HG02571 (cell line): ENCODE results near the gene DNAJC27.

Experiments used
- ATAC-seq: cut with Tn5 transposase; IDR thresholded peaks from one replicate; pipeline ENCODE4 v1.9.1; 2021; ENCODE audit warnings: mild to moderate bottlenecking, moderate library complexity; ENCODE audit not compliant: unreplicated experiment

Gene DNAJC27

DNA sequence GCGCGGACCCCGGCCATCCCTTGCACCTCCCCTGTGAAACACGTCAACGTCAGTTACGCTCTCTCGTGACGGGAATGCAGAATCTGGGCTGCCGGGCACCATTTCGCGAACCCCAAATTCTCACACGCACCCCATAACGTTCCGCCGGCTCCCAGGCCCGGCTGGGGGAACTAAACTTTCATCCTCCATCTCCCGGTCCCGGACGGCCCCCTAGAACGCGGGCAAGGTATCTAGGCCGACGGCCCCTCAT, 544 bp downstream of the DNAJC27 start:
- ATAC-seq = no peak

DNA sequence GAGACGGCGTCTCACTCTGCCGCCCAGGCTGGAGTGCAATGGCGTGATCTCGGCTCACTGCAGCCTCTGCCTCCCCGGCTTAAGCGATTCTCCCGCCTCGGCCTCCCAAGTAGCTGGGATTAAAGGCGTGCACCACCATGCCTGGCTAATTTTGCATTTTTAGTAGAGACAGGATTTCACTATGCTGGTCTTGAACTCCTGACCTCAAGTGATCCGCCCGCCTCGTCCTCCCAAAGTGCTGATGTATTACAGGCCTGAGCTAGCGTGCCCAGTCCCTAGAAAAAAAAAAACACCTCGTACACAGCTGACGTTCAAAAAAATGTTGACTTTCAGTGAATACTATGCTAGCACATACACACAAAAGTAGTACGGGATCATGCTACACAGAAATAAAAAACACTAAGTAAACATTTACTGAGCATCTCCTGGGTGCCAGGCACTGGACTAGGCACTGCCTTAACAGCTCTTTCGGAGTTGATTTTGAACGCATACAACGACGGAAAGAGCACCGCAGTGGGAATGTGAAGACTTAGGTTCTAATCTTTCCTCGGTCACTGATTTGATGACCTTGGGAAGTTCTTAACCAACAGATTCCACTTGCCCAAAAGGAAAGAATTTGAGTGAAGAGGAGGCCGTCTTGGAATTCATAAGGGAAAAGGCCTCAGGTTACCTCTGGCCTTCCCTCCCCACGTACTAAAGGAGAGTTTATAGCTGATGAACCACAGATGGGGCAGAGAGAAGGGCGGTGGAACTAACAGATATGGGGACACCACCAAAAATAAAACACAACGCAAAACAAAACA, 1.1 kb downstream of the DNAJC27 start:
- no peak for ATAC-seq

DNA sequence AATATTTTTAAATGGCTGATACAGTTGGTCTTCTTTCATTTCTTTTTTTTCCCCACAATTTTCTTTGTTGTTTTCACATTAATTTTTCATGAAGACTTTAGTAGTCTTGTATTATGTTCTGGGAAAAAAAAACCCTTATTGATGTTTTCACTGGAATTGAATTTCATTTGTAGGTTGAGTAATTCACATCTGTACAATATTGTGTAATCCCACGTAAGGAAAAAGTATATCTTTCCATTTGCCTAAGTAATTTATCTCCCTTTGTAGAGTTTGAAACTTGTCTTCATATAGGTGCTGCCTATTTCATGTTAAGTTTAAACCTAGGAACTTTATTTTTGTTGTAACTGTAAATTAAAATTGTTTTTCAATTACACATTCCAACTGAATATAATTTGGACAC, 2.0 kb downstream of the DNAJC27 start:
- no peak for ATAC-seq

DNA sequence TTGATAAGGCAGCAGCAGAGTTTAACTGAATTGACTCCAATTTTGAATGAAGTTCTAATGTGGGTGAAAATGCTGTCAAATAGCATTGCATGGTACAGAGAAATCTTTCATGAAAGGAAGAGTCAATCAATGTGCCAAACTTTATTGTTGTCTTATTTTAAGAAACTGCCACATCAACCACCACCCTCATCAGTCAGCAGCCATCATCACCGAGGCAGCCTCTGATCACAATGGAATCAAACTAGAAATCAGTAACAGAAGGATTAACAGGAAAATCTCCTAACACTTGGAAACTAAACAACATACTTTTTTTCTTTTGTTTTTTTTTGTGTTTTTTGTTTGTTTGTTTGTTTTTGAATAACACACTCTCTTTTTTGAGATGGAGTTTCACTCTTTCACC, 9.9 kb downstream of the DNAJC27 start:
- ATAC-seq = no peak

DNA sequence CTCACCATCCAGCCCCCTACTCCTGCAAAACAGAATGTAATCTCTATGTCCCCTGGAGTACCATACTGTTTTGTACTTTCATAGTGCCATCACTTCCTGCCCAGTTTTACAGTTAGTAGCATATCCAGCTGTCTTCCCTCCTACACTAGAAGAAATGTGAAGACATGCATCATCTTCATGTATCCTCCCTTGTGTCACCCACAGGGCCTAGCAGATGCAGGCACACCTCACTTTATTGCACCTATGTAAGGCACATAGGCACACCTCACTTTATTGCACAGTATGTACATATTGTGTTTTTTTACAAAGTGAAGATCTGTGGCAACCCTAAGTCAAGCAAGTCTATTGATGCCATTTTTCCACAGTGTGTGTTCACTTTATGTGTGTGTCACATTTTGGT, 12.0 kb downstream of the DNAJC27 start:
- no peak for ATAC-seq

DNA sequence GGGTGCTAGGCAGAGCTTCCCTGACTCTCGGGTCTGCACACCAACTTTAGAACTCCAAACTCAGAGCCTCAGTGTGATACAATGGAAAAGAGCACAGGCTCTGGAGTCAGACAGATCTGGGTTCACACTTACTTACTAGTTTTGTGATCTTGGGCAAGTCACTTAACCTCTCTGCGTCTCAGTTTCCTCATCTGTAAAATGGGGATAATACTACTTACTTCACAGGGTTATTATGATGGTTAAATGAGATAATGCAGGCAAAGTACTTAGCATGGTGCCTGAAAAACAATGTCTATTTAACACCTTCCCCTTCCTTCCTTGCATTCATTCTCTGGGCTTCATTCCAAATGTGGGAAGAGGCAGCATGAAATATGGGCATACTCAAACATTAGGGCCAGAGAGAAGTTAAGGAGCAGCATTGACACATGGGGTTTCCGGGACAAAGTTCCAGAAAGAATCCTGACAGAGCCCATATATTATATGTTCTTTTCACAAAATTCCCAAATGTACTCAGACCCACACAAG, 13.3 kb downstream of the DNAJC27 start:
- no peak for ATAC-seq

DNA sequence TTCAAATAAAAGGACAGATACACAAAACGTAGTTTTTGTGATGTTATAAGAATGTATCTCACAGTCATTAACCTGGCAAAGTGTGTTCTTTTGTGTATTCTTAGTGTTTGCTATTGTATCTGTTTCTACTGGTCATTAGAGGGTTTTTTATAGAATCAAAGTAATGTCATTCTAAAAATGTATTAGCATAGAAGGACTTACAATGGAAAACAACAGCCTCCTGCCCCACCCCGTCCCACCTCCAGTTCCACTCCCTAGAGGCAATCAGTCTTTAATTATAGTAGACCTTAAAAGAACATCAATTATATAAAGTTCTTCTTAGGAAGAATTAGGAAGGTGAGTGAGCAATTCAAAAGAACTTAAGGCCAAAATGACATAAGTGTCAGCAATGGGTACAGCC, 13.8 kb downstream of the DNAJC27 start:
- no peak for ATAC-seq

DNA sequence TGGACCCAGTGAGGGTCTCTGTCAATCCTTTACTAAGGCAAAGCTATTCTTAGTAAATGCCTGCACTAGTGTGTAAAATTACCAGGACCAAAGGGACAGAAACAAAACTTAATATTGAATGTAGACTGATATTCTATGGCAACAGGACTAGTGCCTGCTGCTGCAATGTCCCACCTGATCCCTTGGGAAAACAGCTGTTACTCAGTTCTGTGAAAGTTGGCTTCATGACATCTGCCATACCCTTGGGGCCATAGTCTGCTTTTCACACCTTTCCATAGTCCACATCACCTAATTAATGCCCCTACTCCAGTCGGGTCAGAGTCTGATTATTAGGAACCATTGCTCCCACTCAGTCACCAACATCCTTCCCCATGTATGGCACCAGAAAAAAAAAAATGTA, 14.5 kb downstream of the DNAJC27 start:
- no peak for ATAC-seq

DNA sequence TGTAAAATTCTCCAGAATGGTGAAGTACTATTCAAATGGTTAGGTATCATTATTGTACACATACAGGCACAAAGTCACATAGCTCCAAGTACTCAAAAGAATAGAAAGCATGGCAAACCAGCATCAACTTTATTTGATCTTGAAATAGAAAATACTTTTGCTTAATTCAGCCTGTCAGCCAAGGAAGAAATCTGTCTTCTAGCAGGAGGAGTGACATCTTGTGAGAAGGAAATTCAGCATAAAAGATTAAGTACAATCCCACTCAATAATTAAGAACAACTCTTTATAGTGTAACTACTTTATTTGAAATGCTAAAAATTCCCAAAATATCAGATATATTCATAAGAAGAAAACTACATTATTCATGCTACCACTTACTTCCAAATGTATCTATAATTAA, 15.8 kb downstream of the DNAJC27 start:
- no peak for ATAC-seq

DNA sequence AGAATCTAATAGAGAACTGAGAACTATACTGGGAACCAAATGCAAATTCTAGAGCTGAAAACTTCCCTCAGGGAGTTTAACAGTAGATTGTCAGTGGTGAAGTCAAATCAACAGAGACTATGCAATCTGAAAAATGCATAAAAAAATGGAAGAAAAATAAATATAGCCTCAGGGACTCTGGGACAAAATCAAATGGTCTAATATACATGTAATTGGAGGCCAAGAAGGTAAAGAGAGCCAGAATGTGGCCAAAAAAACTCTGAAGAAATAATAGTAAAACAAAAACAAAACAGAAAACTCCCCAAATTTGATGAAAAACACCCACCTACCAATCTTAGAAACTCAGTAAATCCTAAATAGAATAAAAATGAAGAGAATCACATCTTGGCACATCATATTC, 16.5 kb downstream of the DNAJC27 start:
- ATAC-seq = no peak

DNA sequence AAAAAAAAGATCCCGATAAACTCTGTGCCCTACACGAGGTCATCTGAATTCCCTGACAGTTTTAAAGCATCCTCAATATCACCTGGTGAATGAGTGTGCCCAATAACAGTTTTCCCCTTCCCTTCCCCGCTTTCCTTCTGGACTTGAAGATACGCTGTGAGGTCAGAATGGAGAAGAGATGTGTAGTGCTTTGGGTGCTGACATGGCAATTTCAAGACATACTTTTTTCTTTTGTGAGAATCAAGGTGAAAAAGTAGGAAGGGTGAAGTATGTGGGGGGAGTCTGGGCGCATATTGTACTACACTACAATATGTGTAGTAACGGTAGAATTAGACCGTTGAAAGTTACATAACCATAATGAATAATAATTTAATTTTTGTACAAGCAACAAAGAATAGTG, 21.7 kb downstream of the DNAJC27 start:
- no peak for ATAC-seq

DNA sequence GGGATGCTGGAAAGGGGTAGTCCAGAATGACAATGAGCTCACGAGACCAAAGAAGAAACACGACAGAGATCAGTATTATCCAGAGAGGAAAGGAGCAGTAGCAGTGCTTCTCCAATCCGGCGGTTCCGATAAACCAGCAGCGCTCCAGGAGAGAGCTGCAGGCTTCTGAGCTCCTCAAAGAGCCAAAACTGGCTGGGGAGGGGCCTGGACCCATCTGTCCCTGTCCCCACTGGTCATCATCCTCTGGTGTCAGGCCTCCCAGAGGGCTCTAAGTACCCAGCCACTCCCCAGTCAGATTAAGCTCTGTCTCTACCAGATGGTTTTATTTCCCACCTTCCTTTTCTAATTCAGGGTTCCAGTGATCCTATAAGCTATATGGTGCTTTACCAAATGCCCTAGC, 23.2 kb downstream of the DNAJC27 start:
- ATAC-seq = no peak

DNA sequence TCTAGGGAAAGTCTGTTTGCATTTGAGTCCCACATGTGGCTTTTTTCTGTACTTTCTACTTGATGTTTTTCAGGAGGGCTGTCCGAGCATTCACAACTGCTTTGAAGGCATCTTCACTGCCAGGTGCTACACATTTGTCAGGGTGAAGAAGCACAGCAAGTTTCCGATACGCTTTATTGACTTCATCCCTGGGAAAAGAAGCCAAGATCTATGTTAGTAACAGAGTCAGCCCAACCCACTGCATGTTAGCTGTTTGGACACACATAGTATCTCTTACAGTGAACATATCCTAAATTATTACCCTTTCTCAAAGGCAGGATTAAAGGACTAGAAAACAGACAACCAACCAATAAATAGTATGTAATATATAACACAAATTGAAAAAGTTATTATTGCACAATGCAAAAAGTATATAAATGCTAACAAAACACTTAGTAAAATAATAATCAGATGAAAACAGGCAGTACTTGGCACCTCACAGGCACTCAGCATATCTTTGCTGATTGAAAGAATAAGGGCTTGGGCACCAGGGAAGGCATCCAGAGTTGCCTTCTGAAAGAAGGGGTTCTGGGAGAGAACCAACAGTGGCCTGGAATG, 24.1 kb downstream of the DNAJC27 start:
- no peak for ATAC-seq

DNA sequence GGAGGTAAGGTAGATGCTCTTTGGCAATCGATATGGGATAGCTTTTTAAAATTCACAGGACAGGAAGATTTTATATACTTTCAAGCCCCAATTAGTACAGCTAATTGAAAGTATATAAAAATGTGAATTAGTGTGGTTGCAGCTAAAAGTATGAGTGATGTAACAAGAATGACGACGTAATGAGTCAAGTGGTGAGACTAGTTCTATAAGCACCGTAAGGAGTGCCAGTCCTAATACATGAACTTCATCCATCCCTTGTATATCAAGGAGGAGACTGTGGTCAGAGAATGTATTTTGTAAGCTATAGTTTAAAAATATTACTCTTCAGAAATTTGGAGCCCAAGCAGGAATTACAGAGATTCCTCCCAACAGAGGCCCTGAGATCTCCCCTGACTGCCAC, 25.8 kb downstream of the DNAJC27 start:
- ATAC-seq = no peak

DNA sequence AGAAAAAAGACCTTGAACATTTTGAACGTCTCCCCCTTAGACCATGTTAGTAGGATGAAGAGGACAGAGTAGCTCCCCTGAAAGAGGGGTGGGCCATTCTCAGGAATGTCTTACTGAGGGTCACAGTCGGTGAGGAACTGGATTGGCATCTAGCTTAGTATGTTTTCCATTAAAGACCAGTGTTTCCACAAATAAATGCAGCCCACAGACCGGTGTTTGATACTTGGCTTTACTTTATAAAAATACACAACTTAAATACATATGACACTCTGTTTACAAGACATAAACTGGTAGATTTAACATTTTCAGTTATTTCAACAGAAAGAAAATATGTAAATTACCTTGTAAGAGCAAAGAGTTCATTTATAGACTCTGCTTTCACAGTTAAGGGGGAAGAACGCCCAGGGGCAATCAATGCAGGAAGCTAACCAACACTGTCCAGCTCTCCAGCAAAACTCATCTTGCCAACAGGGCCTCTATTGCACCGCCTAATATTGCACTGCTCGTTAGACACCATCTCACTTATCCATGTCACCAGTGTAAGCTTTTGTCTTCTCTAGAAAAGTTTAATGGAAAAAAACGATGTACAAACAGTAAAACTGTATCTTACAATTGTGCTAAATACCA, 28.2 kb downstream of the DNAJC27 start:
- no peak for ATAC-seq

DNA sequence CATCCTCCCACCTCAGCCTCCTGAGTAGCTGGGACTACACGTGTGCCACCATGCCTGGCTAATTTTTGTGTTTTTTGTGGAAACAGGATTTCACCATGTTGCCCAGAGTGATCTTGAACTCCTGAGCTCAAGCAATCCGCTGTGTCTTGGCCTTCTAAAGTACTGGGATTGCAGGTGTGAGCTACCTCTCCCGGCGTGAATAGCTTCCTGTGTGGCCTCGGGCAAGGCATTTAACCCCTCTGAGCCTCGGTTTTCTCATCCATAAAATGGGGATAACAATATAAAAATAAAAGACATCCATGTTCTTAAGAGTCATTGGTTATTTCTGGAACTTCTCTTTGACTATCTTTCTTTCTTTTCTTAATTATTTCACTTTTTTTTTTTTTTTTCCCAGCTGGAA, 32.4 kb downstream of the DNAJC27 start:
- ATAC-seq = no peak

DNA sequence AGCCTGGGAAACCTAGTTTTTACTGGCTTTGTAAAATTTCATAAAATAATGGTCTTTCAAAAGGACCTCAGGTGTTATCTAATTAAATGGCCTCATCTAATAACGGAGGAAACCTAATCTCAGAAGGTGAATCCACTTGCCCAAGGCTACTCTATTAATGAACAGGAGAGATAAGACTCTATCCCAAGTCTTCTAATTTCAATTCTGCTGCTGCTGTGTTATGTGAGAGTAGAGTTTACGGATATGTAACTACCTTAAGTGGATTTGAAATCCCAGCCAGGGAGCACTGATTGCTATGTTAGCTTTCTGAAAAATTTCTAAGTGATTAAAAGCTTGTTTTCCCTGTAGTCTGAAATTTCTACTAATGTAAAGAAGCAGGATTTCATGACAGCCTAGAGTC, 34.5 kb downstream of the DNAJC27 start:
- no peak for ATAC-seq

DNA sequence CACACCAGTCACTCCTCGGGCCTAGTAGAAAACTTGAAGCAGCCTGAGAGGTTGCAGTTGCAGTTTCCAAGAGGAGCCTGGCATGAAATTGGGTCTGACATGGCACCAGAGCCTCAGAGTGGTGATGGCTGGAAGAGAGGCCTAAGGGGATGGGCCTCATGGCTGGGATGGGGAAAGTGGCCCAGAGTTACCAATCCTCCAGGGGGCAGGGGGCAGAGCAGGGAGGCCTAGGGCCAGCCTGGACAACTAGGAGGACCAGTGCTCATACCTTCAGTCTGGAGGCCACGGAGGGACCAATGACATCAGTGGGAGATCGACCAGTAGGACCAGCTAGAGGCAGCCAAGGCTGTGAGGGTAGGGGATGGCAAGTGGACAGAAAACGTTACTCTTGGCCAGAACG, 36.6 kb downstream of the DNAJC27 start:
- ATAC-seq = no peak

DNA sequence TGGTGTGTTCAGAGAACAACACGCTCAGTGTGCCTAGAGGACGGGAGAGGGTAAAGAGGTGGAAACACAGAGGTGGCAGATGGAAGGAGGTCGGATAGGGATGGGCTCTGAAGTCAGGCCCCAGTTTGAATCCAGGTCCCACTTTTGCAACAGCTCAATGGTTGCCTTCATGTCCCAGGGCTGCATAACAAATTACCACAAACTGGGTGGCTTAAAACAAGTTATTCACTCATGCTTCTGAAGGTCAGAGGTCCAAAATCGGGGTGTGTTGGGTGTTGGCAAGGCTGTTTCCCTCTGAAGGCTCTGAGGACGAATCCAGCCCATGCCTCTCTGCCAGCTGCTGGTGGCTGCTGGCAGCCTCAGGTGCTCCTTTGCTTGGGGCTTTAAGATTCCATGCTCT, 39.0 kb downstream of the DNAJC27 start:
- ATAC-seq = no peak

DNA sequence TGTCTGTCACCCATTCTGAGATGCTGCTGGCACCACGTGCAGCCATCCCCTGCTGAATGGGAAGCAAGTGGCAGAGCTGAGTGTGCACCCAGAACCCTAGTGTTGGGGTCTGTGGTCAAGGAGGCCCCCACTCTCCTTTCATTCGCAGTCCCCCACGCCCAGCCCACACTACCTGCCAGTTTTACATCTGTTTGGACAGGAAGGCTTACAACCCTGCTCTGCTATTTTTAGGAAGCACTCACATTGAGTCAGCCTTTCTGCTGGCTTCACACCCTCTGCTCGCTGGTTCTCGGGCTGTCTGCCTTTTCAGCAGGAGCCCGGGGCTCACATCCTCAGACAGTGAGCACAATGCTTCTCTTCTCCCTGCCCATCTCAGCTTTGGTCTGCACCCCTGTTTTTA, 41.0 kb downstream of the DNAJC27 start:
- ATAC-seq = peak; percentile 73

DNA sequence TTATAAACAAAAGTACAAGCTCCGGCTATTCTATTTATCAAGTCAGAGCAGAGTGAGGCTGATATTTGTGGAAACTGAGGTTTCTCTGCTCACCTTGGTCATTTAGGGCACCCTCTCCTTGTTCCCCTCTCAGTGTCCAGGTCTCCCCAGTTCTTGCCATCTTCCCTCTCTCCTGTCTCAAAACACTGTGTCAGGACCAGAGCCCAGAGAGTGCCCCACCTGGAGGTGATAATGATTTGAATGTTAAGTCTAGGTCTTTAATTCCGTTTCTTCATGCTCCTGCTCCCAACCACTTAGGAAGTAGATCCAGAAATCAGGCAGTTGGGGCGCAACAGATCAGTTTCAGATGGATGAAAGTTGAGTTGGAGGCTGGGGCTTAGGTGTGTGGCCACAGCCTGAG, 42.5 kb downstream of the DNAJC27 start:
- ATAC-seq = no peak

DNA sequence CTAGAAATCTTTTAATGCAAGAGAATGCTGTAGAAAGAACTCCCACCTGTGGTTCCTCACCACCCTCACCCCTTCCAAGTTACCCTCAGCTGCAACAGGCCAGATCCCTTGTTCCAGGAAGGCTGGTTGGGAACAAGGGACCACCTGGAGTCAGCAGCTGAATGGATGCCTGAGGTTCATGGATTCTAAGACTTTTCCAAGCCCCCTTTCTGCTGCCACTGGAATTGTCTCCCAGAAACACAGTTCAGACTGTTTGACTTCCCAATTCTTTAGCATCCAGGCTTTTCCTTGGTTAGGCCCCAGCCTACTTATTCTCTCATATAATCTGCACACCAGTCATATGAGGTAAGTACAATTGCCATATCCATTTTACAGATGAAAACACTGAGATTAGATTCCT, 43.7 kb downstream of the DNAJC27 start:
- no peak for ATAC-seq
